Fibroblast of skin of abdomen (primary cell): ENCODE data around the gene KCNE5. TPM values are rescaled to one million over a fixed set of nuclear protein-coding genes. Genes with fewer than 3 reads are reported as not detected.
A peak's percentile ranks its signal among the peaks of the same experiment; 100 is the strongest.
"Not testable (repeated sequence)": the region's sequence is repeated elsewhere in the genome, so short reads cannot be mapped to it uniquely, and the experiment has no call there.

Source experiments
- DNase-seq: peaks from one replicate; pipeline ENCODE4 v3.0.0-alpha.2; 2013
- polyA plus RNA-seq, 2 experiments: library from polyadenylated mRNA; unstranded; fragments of 120-200 nt; gene quantifications; one replicate each; pipeline ENCODE4 v1.2.1, GENCODE V29; 2013; ENCODE audit not compliant: insufficient read length in 2 of 2

The KCNE5 gene, protein sequence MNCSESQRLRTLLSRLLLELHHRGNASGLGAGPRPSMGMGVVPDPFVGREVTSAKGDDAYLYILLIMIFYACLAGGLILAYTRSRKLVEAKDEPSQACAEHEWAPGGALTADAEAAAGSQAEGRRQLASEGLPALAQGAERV
- 0.54 TPM for polyA plus RNA-seq (2013, experiment 1 of 2; ENCODE audit: insufficient read length)
- polyA plus RNA-seq (2013, experiment 2 of 2; ENCODE audit: insufficient read length) = 0.36 TPM

DNA sequence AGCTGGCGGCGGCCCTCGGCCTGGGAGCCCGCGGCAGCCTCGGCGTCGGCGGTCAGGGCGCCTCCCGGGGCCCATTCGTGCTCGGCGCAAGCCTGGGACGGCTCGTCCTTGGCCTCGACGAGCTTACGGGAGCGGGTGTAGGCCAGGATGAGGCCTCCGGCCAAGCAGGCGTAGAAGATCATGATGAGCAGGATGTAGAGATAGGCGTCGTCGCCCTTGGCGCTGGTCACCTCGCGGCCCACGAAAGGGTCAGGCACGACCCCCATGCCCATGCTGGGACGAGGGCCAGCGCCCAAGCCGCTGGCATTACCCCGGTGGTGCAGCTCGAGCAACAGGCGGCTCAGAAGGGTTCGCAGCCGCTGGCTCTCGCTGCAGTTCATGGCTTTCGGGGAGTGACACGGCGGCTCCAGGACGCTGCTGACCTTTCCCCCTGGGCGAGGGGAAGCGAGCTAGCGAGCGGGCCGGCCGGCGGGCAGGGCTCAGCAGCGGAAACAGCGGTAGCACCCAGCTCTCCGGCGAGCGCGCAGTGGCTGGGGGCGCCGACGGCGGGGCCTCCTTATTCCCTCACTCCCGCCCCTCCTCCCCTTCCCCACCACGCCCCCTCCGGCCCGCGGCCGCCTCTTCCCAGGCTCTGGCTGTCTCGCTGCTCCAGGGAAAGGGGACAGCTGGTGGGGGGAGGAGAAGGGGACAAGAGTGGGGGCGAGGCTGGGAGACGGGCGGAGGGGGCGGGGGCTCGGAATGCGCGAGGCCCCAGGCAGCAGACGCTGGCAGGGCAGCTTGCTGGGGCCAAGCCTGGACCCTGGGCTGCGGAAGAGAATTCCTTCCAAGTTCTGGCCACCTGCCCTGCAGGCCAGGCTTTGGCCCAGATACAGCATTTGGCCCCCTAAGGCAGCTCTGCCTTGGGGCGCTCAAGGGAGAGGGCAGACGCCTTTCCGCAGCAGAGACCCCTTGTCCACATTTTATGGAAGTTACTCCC, at the start of gene KCNE5:
Gene KCNE5 (minus strand): TSS at position 532 of the 976 bp plus-strand sequence. CDS start 152 bp downstream, at position 380.
- DNase-seq = no peak

DNA sequence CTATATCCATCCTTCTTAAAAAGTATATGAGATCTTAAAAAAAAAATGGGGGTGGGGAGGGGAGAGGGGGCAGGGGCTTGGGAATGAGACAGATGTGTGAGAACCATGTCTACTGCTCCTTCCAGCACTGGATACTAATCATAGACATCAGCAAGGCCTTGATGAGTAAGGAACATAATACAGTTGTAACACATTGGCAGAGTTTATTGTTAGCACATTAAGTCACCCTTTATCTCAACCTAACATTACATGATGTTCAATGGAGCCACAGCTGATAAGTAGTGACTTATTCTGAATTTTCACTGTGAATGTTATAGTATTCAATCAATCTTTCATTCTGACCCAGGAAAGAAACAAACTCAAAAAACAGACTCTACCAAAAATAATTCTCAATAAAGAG, 47.3 kb upstream of the KCNE5 start:
- DNase-seq = no peak

DNA sequence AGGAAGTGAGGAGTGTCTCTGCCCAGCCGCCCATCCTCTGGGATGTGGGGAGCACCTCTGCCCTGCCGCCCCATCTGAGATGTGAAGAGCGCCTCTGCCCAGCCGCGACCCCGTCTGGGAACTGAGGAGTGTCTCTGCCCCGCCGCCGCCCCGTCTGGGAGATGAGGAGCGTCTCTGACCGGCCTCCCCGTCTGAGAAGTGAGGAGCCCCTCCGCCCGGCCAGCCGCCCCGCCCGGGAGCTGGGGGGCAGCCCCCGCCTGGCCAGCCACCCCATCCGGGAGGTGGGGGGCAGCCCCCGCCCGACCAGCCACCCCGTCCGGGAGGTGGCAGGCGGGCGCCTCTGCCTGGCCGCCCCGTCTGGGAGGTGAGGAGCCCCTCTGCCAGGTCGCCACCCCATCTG, 46.2 kb upstream of the KCNE5 start:
- not testable (repeated sequence) for DNase-seq

DNA sequence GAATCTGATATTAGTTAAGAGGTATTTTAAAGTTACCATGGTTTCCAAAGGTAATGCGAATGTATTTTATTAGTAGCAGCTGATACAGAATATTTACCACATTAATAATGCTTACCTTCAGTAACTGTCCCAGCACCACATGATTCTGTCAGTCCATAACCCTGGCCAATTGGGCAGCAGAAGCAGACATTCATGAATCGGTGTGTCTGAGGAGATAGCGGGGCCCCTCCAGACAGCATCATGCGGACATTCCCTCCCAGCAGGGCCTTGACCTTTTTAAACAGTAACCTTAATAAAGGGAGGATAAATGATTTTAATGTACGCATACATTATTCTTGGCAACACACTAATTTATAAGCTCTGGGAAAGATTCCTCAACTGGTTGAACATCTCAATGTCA, 43.0 kb upstream of the KCNE5 start:
- no peak for DNase-seq

DNA sequence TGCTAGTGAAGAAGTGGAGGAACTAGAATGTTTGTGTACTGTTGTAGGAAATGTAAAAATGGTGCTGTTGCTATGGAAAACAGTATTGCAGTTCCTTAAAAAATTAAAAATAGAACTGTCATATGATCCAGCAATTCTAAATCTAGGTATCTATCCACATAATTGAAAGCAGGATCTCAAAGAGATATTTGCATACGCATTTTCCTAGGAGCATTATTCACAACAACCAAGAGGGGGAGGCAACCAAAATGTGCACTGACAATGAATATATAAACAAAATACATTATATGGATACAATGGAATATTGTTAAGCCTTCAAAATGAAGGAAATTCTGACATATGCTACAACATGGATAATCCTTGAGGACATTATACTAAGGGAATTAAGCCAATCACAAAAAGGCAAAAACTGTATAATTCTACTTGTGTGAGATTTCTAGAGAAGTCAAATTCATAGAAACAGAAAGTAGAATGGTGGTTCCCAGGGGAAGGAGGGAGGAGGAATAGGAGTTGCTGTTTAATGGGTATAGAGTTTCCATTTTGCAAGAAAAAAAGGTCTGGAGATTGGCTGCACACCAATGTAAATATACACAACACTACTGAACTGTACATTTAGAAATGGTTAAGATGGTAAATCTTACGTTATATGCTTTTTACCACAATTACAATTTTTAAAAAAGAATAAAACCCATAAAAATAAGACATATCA, 35.6 kb upstream of the KCNE5 start:
- no peak for DNase-seq

DNA sequence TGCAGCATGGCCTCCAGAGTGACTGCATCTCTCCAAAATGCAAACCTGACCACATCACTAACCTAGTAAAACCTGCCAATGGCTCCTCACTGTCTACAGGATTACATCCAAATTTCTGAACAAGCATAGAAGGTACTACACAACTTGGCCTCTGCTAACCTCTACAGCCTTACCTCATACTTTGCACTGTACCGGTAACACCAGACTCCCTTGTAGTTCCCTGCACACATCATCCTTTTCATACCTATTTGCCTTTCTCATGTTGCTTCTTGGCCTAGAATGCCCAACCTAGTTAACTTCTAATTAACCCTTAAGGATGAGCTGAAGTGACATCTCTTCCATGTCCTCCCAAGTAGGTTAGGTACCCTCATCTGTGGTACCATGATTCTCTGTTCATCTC, 33.4 kb upstream of the KCNE5 start:
- DNase-seq = no peak

DNA sequence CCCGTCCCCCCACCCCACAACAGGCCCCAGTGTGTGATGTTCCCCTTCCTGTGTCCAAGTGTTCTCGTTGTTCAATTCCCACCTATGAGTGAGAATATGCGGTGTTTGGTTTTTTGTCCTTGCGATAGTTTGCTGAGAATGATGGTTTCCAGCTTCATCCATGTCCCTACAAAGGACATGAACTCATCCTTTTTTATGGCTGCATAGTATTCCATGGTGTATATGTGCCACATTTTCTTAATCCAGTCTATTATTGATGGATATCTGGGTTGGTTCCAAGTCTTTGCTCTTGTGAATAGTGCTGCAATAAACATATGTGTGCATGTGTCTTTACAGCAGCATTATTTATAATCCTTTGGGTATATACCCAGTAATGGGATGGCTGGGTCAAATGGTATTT, 32.4 kb upstream of the KCNE5 start:
- DNase-seq = not testable (repeated sequence)

DNA sequence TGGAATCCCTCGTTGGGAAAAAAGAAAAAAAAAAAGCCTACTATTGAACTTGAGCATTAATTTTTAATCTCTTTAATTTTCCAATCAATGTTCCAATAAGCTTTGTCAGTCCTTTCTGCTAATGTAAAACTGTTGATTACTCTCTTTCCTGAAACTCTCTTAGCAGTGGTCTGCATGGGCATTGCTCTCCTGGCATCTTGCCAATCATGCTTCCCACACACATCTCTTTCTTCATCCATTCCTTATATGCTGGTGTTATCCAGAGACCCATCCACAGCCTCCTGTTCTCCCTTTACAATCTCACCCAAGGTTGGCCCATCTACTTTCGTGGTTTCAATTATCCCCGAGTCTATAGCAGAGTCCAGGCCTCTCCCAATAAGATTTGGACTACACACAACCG, 31.8 kb upstream of the KCNE5 start:
- no peak for DNase-seq

DNA sequence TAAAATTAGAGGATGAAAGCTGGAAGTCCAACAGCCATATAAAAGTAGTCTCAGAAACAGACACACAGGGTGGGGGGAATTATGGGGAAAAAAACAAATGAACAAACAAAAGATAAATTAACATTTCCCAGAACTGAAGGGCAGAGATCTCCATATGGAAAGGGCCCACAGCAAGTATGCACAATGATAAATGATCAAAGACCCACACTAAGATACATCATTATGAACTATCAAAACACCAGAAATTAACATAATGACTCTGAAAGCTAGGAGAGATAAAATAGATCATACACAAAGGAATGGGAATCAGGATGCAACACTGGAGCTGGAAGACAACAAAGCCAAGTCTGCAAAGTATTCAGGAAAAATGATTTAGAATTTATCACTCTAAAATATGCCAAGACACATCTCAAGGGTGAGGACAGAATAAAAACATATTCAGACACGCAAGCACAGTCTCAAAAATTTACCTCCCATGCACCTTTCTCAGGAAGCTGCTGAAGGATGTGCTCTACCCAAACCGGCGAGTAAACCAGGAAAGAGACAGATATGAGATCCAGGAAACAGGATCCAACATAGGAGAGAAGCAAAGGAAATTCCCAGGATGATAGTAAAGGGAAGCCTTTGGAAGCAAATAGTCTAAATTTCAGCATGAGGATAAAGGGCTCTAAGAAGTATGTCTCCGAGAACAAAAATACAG, 30.7 kb upstream of the KCNE5 start:
- DNase-seq = no peak

DNA sequence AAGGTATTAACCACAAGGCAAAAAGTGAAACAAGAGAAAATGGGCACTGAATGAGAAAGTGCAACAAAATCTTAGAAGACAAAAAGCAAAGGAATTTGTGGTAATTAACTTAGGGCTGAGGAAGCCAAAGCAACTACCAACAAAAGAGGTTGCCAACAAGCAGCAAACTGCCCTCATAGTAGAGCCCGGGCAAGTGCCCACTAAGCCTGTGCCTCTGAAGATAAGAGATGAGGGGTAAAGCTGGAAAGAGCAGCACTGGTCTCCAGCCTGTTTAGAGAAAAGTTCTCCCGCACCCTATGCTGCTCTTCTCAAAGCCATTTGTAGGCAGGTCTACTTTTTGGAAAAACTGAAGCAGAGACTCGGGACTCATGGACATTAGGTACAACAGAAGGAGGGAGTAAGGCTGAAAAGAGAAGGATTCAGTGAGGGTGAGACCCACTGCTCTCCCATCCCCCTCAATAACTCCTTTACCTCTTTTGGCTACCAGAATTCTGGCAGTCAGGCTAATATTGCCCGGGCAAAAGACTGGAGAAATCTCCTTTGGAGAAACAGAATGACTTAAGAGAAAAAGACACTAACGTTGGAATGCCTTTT, 29.6 kb upstream of the KCNE5 start:
- DNase-seq = no peak

DNA sequence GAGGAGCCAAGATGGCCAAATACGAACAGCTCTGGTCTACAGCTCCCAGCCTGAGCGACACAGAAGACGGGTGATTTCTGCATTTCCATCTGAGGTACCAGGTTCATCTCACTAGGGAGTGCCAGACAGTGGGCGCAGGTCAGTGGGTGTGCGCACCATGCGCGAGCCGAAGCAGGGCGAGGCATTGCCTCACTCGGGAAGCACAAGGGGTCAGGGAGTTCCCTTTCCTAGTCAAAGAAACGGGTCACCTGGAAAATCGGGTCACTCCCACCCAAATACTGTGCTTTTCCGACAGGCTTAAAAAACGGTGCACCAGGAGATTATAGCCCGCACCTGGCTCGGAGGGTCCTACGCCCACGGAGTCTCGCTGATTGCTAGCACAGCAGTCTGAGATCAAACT, 19.7 kb upstream of the KCNE5 start:
- not testable (repeated sequence) for DNase-seq

DNA sequence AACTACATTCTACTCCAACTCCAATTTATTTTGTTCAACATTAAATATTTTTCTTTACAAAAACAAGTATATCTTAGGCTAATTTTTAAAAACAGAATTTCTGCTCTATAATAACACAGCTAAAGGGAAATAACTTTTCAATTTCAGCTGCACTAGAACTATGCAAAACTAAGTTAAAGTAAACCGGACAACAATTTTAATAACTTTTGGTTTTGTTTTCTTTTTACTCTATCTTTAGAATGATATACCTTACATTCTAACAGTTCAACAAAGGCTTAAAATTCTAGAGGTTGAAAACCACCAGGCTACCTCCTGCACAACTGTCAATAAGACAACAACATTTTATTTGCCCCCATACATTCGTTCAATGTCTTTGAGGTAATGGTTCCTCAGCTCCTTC, 18.7 kb upstream of the KCNE5 start:
- DNase-seq = no peak

DNA sequence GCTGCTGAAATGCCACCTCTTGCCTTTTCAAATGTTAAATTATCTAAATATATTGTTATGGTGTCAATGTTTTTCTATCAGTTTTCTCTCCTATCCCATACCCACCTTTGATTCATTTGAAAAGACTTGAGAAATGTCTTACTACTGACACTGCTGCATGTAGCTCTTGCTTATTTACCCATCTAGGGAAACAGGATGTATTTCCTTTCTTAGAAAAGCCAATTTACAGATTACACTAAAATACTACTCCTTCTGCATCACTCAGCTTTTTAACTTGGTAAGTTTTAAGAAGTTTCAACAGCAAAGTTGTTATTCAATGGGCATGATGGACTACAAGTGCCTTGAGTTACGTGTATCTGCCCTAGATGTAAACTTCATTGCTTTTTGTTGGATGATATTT, 13.2 kb upstream of the KCNE5 start:
- DNase-seq = no peak

DNA sequence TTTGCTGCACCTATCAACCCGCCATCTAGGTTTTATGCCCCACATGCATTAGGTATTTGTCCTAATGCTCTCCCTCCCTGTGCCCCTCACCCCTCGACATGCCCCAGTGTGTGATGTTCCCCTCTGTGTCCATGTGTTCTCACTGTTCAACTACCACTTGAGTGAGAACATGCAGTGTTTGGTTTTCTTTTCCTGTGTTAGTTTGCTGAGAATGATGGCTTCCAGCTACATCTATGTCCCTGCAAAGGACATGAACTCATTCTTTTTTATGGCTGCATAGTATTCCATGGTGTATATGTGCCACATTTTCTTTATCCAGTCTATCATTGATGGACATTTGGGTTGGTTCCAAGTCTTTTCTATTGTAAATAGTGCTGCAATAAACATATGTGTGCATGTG, 12.5 kb upstream of the KCNE5 start:
- DNase-seq = not testable (repeated sequence)

DNA sequence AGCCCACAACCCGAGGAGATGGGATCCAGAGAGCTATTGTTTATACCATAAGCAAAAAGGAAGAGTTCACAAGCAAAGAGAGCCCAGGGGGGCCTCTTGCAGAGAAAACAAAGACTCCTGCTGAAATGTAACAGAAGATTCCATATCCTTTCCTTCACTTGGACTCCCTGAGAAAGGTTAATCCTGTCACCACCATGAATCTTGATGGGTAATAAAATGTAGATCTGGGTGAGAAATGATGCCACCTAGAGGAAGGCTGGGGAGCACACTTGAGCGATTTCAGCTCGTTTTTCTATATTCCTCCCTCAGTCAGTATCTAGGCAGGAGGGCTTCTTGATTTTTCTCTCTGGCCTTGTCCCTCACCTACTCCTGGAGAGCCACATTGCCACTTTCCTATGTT, 10.2 kb upstream of the KCNE5 start:
- no peak for DNase-seq

DNA sequence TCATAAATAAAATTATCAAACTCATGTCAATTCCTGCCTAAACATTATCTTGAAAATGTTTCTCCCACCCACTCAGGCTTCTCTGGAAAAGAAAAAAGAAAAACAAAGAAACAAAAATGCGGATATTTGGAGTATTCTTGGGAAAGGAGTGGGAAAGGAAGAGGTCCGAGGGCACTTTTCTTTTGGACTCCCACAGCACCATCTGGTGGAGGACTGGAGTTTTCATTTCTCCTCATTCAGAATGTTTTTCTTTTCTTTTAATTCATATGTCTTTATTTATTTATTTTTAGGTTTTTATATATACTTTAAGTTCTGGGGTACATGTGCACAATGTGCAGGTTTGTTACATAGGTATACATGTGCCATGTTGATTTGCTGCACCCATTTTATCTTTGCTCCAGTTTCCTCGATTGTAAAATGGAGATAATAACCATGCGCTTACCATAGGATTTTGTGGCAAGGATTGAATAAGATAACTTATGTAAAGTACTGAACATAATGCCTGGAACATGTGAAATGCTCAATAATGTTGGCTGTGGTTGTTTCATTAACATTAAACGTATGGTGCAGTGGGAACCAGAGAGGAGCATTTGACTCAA, 8.0 kb upstream of the KCNE5 start:
- DNase-seq = peak; percentile 20

DNA sequence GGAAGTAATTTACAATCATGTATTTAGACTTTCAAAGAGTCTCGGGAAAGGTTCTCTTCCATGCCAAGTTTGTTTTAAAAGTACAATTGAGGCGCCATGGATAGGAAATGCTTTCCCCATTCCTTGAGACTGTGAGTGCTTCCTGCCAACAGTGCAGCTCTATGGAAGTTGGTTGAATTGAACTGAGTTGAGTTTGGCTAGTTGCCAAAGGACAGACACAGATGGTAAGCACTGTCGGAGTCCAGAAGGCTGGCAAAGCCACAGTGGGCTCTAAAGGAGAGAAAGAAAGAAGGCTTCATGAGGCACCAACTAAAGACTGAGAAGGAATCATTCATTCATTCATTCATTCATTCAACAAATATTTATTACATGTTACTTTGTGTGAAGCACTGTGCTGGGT, 4.3 kb upstream of the KCNE5 start:
- no peak for DNase-seq

DNA sequence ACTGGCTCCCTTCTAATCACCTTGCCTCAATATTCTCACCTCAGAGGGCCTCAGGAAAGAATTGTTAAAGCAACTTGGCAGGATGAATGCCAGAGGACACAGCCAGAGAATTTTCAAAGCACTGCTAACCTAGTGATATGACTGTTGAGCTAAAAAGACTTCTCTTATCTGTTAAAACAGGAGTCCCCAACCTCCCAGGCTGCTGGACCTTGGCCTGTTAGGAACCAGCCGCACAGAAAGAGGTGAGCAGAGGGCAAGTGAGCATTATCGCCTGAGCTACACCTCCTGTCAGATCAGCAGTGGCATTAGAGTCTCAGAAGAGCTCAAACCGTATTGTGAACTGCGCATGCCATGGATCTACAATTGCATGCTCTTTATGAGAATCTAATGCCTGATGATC, 1.7 kb upstream of the KCNE5 start:
- no peak for DNase-seq

DNA sequence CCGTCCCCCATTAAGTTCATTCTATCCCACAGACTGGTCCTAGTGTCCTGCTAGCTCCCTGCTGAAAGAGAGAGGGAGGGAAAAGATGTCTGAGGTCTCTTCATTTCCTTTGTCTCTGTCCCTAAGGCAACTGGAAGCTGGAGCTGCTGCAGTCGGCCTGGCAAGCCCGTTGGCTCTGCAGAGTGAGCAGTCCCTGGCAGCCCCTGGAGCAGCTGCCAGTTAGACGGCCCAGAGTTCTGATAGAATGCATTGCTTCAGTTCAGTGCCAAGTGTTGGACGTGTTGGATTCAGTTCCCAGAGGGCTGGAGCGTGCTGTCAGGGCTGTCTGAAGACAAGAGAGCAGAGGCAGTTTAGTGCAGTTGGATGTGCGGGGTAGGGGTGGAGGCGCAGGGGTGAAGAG, 975 bp downstream of the KCNE5 start:
- DNase-seq = no peak

DNA sequence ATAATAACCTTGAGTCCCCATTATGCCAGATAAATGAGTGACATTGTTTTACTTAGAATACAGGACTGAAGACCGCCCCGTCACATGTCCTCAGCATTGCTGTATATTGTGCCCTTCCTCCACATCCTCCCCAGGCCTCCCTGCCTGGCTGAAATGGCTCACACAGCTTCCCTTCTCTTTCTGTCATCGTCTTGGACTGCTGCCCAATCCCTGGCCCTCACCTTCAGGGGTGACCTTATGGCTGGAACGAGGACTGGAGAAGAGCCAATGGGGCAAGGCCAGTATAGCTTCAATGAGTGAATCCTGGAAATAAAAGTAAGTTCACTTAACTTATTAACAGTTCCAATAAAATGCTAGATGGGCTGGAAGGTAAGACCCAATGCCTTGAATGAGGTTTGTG, 2.7 kb downstream of the KCNE5 start:
- DNase-seq = no peak

DNA sequence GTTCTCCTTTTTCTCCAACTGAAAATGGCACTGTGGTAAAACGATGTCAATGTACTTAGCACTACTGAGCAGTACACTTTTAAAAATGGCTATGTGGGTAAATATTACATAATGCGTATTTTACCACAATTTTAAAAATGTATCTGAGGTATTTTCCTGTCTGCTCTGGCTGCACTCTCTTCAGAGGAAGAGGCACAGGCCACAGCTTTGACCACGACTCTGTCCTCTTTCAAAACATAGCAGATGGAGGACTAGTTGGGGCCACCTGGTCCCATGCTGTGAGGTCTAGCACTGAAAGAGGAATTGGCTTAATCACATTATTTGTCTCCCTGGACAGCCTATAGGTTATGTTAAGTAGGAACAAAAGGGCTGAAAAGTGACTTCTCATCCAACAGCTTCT, 5.2 kb downstream of the KCNE5 start:
- DNase-seq = no peak

DNA sequence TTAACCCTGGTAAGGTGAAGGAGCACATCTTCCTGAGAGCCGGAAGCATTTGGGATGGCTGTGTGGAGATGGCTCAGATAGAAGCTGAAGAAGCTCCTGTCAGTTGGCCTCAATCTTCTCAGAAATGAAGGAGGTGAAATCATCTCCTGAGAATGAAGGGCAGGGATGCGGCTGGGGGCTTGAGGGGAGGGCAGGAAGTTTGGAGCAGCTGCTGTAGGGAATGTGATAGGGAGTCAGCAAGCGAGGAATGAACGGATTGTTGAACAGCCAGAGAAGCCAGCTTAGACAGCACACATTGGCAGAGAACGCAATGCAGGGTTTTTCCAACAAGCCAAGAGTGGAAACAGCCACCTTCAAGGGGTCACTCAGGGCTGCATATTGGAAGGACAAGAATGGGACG, 10.0 kb downstream of the KCNE5 start:
- peak; percentile 14 for DNase-seq
